GM13976 (cell line): ENCODE measurements around the gene FLOT2.
"Not testable (repeated sequence)": the region's sequence is repeated elsewhere in the genome, so short reads cannot be mapped to it uniquely, and the experiment has no call there.

ENCODE experiments used
- DNase-seq: peaks from one replicate; pipeline ENCODE4 v3.0.0; 2012; ENCODE audit warnings: low spot score
- CTCF ChIP-seq: IDR thresholded peaks from 2 replicates; pipeline ENCODE4 v1.5.1; 2012; ENCODE audit warnings: borderline replicate concordance, mild to moderate bottlenecking; ENCODE audit not compliant: insufficient read depth; ENCODE audit errors: extremely low read depth, missing control alignments, control extremely low read depth
- in situ Hi-C: fragments of 300-500 bp; cut with MboI; formaldehyde crosslinking; loops from one replicate; pipeline ENCODE4 v1.12.0; 2022; ENCODE audit warnings: low sequenced_read_pairs, mixed read lengths, inconsistent platforms; ENCODE audit not compliant: unreplicated experiment

The FLOT2 gene

GRCh38 chr17:28848667-28849066 is 48.9 kb downstream of the FLOT2 start:
- TF ChIP-seq CTCF = peak; percentile 34
- peak; percentile 78 for DNase-seq
- in situ Hi-C loops = not testable (repeated sequence)

- DNase-seq, in situ Hi-C loops: not testable (repeated sequence)
These were observed 50.8 kb downstream of the FLOT2 start for GRCh38 chr17:28846699-28847098.

GRCh38 chr17:28846231-28846630 is 51.3 kb downstream of the FLOT2 start:
- no peak for TF ChIP-seq CTCF
- in situ Hi-C loops = no loop called here
- no peak for DNase-seq

- no peak for DNase-seq
- no peak for TF ChIP-seq CTCF
- in situ Hi-C loops = no loop called here
These were observed 53.8 kb downstream of the FLOT2 start for GRCh38 chr17:28843816-28844148.

- in situ Hi-C loops = no loop called here
- peak; percentile 99 for DNase-seq
- TF ChIP-seq CTCF = no peak
These were observed 55.1 kb downstream of the FLOT2 start, which contains the start of gene FAM222B for GRCh38 chr17:28842282-28843012. FAM222B (minus strand) TSS chr17:28842790; CDS start chr17:28766667, 76,123 bp downstream.

GRCh38 chr17:28841901-28842281 is 55.6 kb downstream of the FLOT2 start:
- in situ Hi-C loops = no loop called here
- no peak for DNase-seq
- no peak for TF ChIP-seq CTCF

GRCh38 chr17:28839221-28839620 is 58.3 kb downstream of the FLOT2 start:
- DNase-seq = no peak
- in situ Hi-C loops = no loop called here
- TF ChIP-seq CTCF = no peak

GRCh38 chr17:28836541-28836940 is 61.0 kb downstream of the FLOT2 start:
- DNase-seq, in situ Hi-C loops: not testable (repeated sequence)
